ENCODE results near the gene SLC25A42. TPM values are rescaled to one million over a fixed set of nuclear protein-coding genes. Genes with fewer than 3 reads are reported as not detected.

The SLC25A42 gene
- total and polyA plus RNA-seq, 2 of the 13 experiments (the other 11 are each of a cell fraction or from before 2014, with no cell fraction given), result 12.8 to 18.3 TPM

DNA sequence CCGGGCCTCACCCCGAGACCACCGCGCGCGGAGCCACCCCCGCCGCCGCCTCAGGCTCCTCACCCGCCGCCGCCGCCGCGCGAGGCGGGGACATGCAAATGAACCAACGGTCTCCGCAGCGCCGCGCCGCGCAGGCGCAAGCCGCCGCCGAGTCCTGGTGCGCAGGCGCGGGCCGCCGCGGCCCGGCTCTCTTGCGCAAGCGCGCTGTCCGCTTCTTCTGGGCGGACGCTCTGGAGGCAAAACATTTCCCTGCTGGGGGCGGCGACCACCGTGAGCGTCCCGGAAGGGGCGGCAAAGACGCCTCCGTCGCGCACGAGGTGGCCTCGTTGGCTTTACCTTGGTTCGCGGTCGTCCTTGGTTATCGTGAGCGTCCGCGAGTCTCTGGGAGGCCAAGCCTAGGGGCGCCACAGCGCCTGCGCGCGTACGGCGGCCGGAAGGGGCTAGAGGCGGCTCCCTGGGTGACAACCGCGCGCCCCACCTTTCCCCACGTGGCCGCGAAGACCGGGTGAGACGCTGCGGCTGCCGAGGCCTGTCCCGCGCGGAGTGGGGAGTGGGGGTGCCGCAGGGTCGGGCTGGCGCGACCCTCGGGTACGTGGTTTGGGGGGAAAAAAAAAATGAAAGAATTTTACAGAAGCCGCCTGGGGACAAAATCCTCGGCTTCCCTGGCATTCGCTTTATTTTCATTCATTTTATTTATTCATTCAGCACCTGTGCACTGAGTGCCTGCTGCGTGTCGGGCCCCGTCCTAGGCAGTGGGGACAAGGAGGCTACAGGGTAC, 30.2 kb upstream of the SLC25A42 start, which contains the start of the genes ARMC6 and SUGP2 (continued):
- TF ChIP-seq ZBTB3 (CRISPR knock-in tag; IDR thresholded peaks at IDR 0.05; ENCODE audit: borderline replicate concordance, low read depth) (0 out of 2 replicates have a peak, but pooled peaks have one; percentile 60), JUNB (CRISPR knock-in tag; IDR thresholded peaks at IDR 0.05; ENCODE audit: borderline replicate concordance) (peak; percentile 72; the same call in 1 of the 2 replicates), NAIF1 (CRISPR knock-in tag; IDR thresholded peaks at IDR 0.05; ENCODE audit: borderline replicate concordance) (no peak), ZNF772 (CRISPR knock-in tag; IDR thresholded peaks at IDR 0.05) (0 out of 2 replicates have a peak, but pooled peaks have one; percentile 57), ASH2L (IDR thresholded peaks at IDR 0.05; ENCODE audit: insufficient read length, low read depth, low read length) (peak; percentile 86), ZNF660 (CRISPR knock-in tag; IDR thresholded peaks at IDR 0.05; ENCODE audit: borderline replicate concordance, low read depth) (no peak), ZNF354B (CRISPR knock-in tag; IDR thresholded peaks at IDR 0.05) (no peak), NFKBIZ (CRISPR knock-in tag; IDR thresholded peaks at IDR 0.05) (peak; percentile 71), ZNF451 (CRISPR knock-in tag; IDR thresholded peaks at IDR 0.05) (peak; percentile 89), ZNF432 (CRISPR knock-in tag; IDR thresholded peaks at IDR 0.05; ENCODE audit: borderline replicate concordance) (no peak; the same call in 1 of the 2 replicates), ZNF501 (CRISPR knock-in tag; IDR thresholded peaks at IDR 0.05) (peak; percentile 88), ZNF224 (CRISPR knock-in tag; IDR thresholded peaks at IDR 0.05) (peak; percentile 95), PRPF4 (IDR thresholded peaks at IDR 0.05; ENCODE audit: low read depth, low read length, poor library complexity, severe bottlenecking) (no peak), RXRA (CRISPR knock-in tag; IDR thresholded peaks at IDR 0.05) (peak; percentile 74)
- TF ChIP-seq, protein P1, sequence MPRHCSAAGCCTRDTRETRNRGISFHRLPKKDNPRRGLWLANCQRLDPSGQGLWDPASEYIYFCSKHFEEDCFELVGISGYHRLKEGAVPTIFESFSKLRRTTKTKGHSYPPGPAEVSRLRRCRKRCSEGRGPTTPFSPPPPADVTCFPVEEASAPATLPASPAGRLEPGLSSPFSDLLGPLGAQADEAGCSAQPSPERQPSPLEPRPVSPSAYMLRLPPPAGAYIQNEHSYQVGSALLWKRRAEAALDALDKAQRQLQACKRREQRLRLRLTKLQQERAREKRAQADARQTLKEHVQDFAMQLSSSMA (CRISPR knock-in tag; IDR thresholded peaks at IDR 0.05), result no peak
- TF ChIP-seq, protein P2, sequence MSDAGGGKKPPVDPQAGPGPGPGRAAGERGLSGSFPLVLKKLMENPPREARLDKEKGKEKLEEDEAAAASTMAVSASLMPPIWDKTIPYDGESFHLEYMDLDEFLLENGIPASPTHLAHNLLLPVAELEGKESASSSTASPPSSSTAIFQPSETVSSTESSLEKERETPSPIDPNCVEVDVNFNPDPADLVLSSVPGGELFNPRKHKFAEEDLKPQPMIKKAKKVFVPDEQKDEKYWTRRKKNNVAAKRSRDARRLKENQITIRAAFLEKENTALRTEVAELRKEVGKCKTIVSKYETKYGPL (CRISPR knock-in tag; IDR thresholded peaks at IDR 0.05), result 0 out of 2 replicates have a peak, but pooled peaks have one; percentile 69
- TF ChIP-seq, protein P3, sequence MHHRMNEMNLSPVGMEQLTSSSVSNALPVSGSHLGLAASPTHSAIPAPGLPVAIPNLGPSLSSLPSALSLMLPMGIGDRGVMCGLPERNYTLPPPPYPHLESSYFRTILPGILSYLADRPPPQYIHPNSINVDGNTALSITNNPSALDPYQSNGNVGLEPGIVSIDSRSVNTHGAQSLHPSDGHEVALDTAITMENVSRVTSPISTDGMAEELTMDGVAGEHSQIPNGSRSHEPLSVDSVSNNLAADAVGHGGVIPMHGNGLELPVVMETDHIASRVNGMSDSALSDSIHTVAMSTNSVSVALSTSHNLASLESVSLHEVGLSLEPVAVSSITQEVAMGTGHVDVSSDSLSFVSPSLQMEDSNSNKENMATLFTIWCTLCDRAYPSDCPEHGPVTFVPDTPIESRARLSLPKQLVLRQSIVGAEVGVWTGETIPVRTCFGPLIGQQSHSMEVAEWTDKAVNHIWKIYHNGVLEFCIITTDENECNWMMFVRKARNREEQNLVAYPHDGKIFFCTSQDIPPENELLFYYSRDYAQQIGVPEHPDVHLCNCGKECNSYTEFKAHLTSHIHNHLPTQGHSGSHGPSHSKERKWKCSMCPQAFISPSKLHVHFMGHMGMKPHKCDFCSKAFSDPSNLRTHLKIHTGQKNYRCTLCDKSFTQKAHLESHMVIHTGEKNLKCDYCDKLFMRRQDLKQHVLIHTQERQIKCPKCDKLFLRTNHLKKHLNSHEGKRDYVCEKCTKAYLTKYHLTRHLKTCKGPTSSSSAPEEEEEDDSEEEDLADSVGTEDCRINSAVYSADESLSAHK (CRISPR knock-in tag; IDR thresholded peaks at IDR 0.05; ENCODE audit: borderline replicate concordance), result peak; percentile 72; the same call in 1 of the 2 replicates
- TF ChIP-seq, protein P4, sequence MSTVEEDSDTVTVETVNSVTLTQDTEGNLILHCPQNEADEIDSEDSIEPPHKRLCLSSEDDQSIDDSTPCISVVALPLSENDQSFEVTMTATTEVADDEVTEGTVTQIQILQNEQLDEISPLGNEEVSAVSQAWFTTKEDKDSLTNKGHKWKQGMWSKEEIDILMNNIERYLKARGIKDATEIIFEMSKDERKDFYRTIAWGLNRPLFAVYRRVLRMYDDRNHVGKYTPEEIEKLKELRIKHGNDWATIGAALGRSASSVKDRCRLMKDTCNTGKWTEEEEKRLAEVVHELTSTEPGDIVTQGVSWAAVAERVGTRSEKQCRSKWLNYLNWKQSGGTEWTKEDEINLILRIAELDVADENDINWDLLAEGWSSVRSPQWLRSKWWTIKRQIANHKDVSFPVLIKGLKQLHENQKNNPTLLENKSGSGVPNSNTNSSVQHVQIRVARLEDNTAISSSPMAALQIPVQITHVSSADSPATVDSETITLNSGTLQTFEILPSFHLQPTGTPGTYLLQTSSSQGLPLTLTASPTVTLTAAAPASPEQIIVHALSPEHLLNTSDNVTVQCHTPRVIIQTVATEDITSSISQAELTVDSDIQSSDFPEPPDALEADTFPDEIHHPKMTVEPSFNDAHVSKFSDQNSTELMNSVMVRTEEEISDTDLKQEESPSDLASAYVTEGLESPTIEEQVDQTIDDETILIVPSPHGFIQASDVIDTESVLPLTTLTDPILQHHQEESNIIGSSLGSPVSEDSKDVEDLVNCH (CRISPR knock-in tag; IDR thresholded peaks at IDR 0.05), result no peak
- TF ChIP-seq, protein P5, sequence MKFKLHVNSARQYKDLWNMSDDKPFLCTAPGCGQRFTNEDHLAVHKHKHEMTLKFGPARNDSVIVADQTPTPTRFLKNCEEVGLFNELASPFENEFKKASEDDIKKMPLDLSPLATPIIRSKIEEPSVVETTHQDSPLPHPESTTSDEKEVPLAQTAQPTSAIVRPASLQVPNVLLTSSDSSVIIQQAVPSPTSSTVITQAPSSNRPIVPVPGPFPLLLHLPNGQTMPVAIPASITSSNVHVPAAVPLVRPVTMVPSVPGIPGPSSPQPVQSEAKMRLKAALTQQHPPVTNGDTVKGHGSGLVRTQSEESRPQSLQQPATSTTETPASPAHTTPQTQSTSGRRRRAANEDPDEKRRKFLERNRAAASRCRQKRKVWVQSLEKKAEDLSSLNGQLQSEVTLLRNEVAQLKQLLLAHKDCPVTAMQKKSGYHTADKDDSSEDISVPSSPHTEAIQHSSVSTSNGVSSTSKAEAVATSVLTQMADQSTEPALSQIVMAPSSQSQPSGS (CRISPR knock-in tag; IDR thresholded peaks at IDR 0.05), result 0 out of 2 replicates have a peak, but pooled peaks have one; percentile 50

Data from HepG2 (cell line).